Pancreas (tissue), 10 donors: ENCODE data around the gene GPNMB. TPM values are rescaled to one million over a fixed set of nuclear protein-coding genes. Genes with fewer than 3 reads are reported as not detected.
"Not testable (repeated sequence)": the region's sequence is repeated elsewhere in the genome, so short reads cannot be mapped to it uniquely, and the experiment has no call there.

Experiments used
- ATAC-seq, 4 donors: fragments of 200-7000 bp; cut with Tn5 transposase; one replicate each; pipeline versions ENCODE4 v1.8.0 to v1.9.1; 2020; ENCODE audit warnings: mild to moderate bottlenecking in 4 of 4, moderate library complexity in 4 of 4
- DNase-seq, 6 donors: peaks; one replicate each; pipeline ENCODE4 v3.0.0-alpha.2; 2020
- FAIRE-seq: peaks from 2 replicates; lab custom pipeline; 2012; peaks lifted over from hg19 to GRCh38; lab: Jason Lieb, UNC
- H3K27ac ChIP-seq, 4 donors: fragments of 200-600 bp; sonication (generic); 1 replicate in 3 of 4; 2 replicates in 1 of 4; pipeline versions ENCODE4 v1.5.0 to v1.8.0; 2020
- H3K27me3 ChIP-seq, 4 donors: fragments of 200-600 bp; one replicate each; pipeline ENCODE4 v1.8.0; 2021
- H3K36me3 ChIP-seq, 3 donors: fragments of 200-600 bp; sonication (generic) in 1 of 3; one replicate each; pipeline versions ENCODE4 v1.5.0 to v1.8.0; 2020 to 2021
- H3K4me1 ChIP-seq, 3 donors: fragments of 200-600 bp; one replicate each; pipeline ENCODE4 v1.8.0; 2021
- H3K4me3 ChIP-seq, 4 donors: fragments of 200-600 bp; sonication (generic) in 2 of 4; one replicate each; pipeline versions ENCODE4 v1.5.0 to v1.8.0; 2020 to 2021
- H3K9me3 ChIP-seq, 4 donors: fragments of 200-600 bp; one replicate each; pipeline ENCODE4 v1.8.0; 2021
- WGBS, 2 donors: extraction: QIAGEN DNeasy Blood & Tissue Kit; methylation state at CpG; one replicate each; pipeline ENCODE4 v1.1.7; 2013; 5-methylcytosine and 5-hydroxymethylcytosine counted together
- intact Hi-C, 3 donors: fragments of 100-400 bp; cut with DNase I; formaldehyde crosslinking; loops; one replicate each; pipeline versions ENCODE4 v1.11.1 to v1.14.2; 2022
- polyA plus RNA-seq, 2 donors: library from polyadenylated mRNA; stranded (reverse); fragments of 200-250 nt; gene quantifications; one replicate each; pipeline ENCODE4 v1.2.3, GENCODE V29; 2013
- total RNA-seq, 6 donors: library from RNA; stranded (reverse); fragmentation: NEBNext Ultra II Directional in 4 of 6; extraction: Animal tissue kit (Norgen Biotek cat#: 25700) in 4 of 6; gene quantifications; one replicate each; pipeline versions ENCODE4 v1.2.1 to v1.2.4, GENCODE V29; 2021 to 2023
- TF ChIP-seq, protein P1 (sequence below), 4 donors: fragments of 200-600 bp; sonication (generic) in 3 of 4; IDR thresholded peaks; one replicate each; pipeline versions ENCODE4 v1.5.0 to v1.8.0; 2021; ENCODE audit warnings: antibody characterized with exemption in 4 of 4
- donor health status: healthy with polysubstance abuse.
- donor health status: DM: no; HTN: no; CAD: no; lungs with moderate emphysema.
- donor health status: DM: no; HTN: no; CAD: no.
- donor health status: control.
- donor health status: control.
- donor health status: Bipolar disorder and iron deficiency.
- donor health status: DM: yes; HTN: yes; CAD: no.
- donor health status: DM: no; HTN: no; CAD: no.
- donor health status: DM: no; HTN: no; CAD: no.
- donor health status: DM: yes; HTN: yes; CAD: no.

Gene GPNMB
- total and polyA plus RNA-seq, 8 donors, result 1.9 to 104 (median 5.0) TPM

DNA sequence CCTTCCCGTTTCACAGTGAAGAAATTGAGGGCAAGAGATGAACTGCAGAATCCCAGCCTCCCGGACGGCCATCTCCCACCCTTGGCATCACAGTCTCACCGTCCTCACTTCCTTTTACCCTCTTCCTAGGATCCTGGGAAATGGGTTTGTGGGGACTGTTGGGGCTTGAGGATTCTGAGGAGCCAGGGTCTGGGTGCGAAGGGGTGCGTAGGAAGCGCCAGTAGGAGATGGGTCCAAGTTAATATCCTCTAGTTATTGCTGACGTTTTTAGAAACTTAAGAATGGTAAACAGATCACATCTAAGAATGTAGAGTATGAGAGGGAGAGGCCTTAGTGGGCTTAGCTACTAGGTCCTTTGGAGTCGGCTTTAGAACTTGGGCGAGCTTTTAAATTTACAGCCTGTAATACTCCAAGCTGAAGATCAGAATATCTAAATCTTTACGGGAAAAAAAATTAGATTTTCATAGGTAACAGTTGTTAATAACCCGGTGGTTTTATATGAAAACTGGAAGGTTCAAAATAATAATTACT lies 53.3 kb downstream of the GPNMB start:
- H3K9me3 ChIP-seq, result no peaks in the 10 kb centered on the region
- peaks cover 0 to 22% (median 8%) of the 10 kb centered on the region in 3 donors for H3K4me1 ChIP-seq
- WGBS, 2 donors, result 6% methylated on average over 12 of the region's 12 CpGs
- DNase-seq, result no peak
- no peaks in the 10 kb centered on the region for H3K27me3 ChIP-seq
- peak overlapping the region; percentile 84 to 95 (median 92) for H3K4me3 ChIP-seq
- peaks cover 0 to 9% (median 0%) of the 10 kb centered on the region in 3 donors for H3K36me3 ChIP-seq
- peak in 3 of 4 donors; percentile 2 to 5 (median 3) for ATAC-seq
- intact Hi-C loops, result no loop called here
- no peak for FAIRE-seq
- H3K27ac ChIP-seq, result peak overlapping the region; percentile 65 to 75 (median 71)
- TF ChIP-seq, protein P1, sequence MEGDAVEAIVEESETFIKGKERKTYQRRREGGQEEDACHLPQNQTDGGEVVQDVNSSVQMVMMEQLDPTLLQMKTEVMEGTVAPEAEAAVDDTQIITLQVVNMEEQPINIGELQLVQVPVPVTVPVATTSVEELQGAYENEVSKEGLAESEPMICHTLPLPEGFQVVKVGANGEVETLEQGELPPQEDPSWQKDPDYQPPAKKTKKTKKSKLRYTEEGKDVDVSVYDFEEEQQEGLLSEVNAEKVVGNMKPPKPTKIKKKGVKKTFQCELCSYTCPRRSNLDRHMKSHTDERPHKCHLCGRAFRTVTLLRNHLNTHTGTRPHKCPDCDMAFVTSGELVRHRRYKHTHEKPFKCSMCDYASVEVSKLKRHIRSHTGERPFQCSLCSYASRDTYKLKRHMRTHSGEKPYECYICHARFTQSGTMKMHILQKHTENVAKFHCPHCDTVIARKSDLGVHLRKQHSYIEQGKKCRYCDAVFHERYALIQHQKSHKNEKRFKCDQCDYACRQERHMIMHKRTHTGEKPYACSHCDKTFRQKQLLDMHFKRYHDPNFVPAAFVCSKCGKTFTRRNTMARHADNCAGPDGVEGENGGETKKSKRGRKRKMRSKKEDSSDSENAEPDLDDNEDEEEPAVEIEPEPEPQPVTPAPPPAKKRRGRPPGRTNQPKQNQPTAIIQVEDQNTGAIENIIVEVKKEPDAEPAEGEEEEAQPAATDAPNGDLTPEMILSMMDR (IDR thresholded peaks at IDR 0.05), result no peak

- Histone ChIP-seq H3K27ac (no peak overlapping the region), H3K4me3 (no peak overlapping the region), H3K27me3 (no peaks in the 10 kb centered on the region), H3K4me1 (peaks cover 0 to under 1% (median 0%) of the 10 kb centered on the region in 3 donors), H3K9me3 (no peaks in the 10 kb centered on the region), H3K36me3 (peaks cover 0 to 17% (median 0%) of the 10 kb centered on the region in 3 donors)
- TF ChIP-seq, protein P1 (IDR thresholded peaks at IDR 0.05), result no peak
- FAIRE-seq, result no peak
- no peak for DNase-seq
- intact Hi-C loops, result no loop called here
- WGBS, 2 donors, result 95% methylated on average over 2 of the region's 2 CpGs
- no peak for ATAC-seq
Observed at GRCh38 chr7:23306936-23307521, 60.5 kb downstream of the GPNMB start.

GRCh38 chr7:23308754-23309153 lies 62.2 kb downstream of the GPNMB start:
- no peak for ATAC-seq
- 87 to 92% methylated on average over 6 of the region's 6 CpGs for WGBS, 2 donors
- TF ChIP-seq, protein P1 (IDR thresholded peaks at IDR 0.05), result no peak
- Histone ChIP-seq H3K36me3 (peaks cover 0 to 9% (median 0%) of the 10 kb centered on the region in 3 donors), H3K27ac (no peak overlapping the region), H3K4me3 (no peak overlapping the region), H3K9me3 (no peaks in the 10 kb centered on the region), H3K27me3 (no peaks in the 10 kb centered on the region), H3K4me1 (no peaks in the 10 kb centered on the region)
- no peak for FAIRE-seq
- intact Hi-C loops, result no loop called here
- no peak for DNase-seq

DNA sequence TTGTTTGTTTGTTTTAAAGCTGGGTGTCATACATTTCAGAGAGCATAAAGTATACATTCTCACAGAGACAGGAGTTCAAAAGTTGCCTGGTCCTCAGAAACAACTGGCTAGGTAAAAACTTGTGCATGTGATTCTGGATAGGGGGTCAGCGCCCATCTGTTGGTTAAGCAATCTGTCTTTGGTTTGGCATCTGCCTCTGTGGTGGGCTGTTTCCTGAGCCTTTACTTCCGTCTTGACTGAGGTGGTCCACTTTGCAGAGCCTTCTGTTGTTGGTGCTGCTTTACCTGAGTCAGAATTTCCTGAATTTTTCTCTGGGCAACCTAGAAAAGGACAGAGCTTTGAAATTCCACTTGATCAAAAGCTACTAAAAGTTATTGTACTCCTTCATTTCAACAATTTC lies 65.6 kb downstream of the GPNMB start:
- DNase-seq, intact Hi-C loops, FAIRE-seq, H3K4me3 ChIP-seq, H3K4me1 ChIP-seq, ATAC-seq, H3K27me3 ChIP-seq, H3K9me3 ChIP-seq, H3K36me3 ChIP-seq, H3K27ac ChIP-seq: not testable (repeated sequence)
- WGBS, 2 donors, result 83 to 90% methylated on average over 2 of the region's 2 CpGs

- intact Hi-C loops, result no loop called here
- FAIRE-seq (no peak), DNase-seq (no peak), ATAC-seq (no peak)
- TF ChIP-seq, protein P1 (IDR thresholded peaks at IDR 0.05), result no peak
- H3K36me3 ChIP-seq, result no peaks in the 10 kb centered on the region
- H3K4me3 ChIP-seq, result no peak overlapping the region
- H3K4me1 ChIP-seq, result no peaks in the 10 kb centered on the region
- no peaks in the 10 kb centered on the region for H3K27me3 ChIP-seq
- H3K27ac ChIP-seq, result no peak overlapping the region
- no peaks in the 10 kb centered on the region for H3K9me3 ChIP-seq
- 78 to 91% methylated on average over 7 of the region's 7 CpGs for WGBS, 2 donors
Observed at GRCh38 chr7:23315366-23315765, 68.8 kb downstream of the GPNMB start.

Other genes starting within 250 kb of the GPNMB start
- 10 to 100 TPM in 1 of 6 donors, 1 to 10 TPM in 5; 7.6 to 15.5 (median 9.5) TPM for gene HYCC1, start 232.6 kb upstream of the GPNMB start, total RNA-seq
- gene HYCC1, start 232.6 kb upstream of the GPNMB start, polyA plus RNA-seq, result 1 to 10 TPM; 3.8 TPM
- gene KLHL7, start 141.0 kb upstream of the GPNMB start, total RNA-seq, result 10 to 100 TPM in 2 of 6 donors, 1 to 10 TPM in 4; 7.2 to 13.4 (median 9.8) TPM
- gene KLHL7, start 141.0 kb upstream of the GPNMB start, polyA plus RNA-seq, result 1 to 10 TPM; 5.4 to 8.3 TPM
- 10 to 100 TPM in 2 of 6 donors, 1 to 10 TPM in 4; 7.3 to 15.4 (median 9.4) TPM for gene NUP42, start 64.7 kb upstream of the GPNMB start, total RNA-seq
- 10 to 100 TPM; 19.1 to 24.9 TPM for gene NUP42, start 64.7 kb upstream of the GPNMB start, polyA plus RNA-seq
- 10 to 100 TPM; 15.3 to 22.1 (median 21.2) TPM for gene MALSU1, start 52.6 kb downstream of the GPNMB start, total RNA-seq
- gene MALSU1, start 52.6 kb downstream of the GPNMB start, polyA plus RNA-seq, result 10 to 100 TPM; 10.7 to 29.4 TPM
- 1 to 10 TPM in 2 of 6 donors, under 1 TPM in 4; 0.37 to 1.3 (median 0.85) TPM for gene IGF2BP3, start 223.7 kb downstream of the GPNMB start, total RNA-seq
- under 1 TPM; 0.09 to 0.23 TPM for gene IGF2BP3, start 223.7 kb downstream of the GPNMB start, polyA plus RNA-seq